Measurements from ENCODE around the gene ALB. TPM values are rescaled to one million over a fixed set of nuclear protein-coding genes. Genes with fewer than 3 reads are reported as not detected.
"Not testable (repeated sequence)": the region's sequence is repeated elsewhere in the genome, so short reads cannot be mapped to it uniquely, and the experiment has no call there.

The ALB gene
- total and polyA plus RNA-seq, 7 experiments from 2014 or later = 0.45 to 0.96 TPM; not detected in 5

DNA sequence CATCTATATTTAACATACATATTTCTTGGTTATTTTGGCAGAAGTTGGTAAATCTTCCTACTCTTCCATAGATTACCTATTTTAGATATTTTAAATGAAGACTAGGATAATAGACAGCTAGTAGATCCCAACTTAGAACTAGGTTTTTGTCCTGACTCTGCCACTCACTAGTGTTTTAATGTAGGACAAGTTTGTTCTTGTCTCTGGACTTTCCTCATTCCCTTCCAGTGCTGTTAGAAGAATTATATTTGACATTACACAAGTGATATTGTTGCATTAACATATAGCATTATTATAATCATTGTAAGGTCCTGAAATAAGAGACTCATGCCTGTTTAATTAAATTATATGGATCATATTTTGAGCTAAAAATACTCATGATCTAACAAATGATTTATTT is 24.1 kb upstream of the ALB start:
- intact Hi-C loops (cut with micrococcal nuclease) = no loop called here
- peaks cover 0 to 1% (median 0%) of the 10 kb centered on the region in 11 donors for H3K9me3 Mint-ChIP-seq
- no peaks in the 10 kb centered on the region for H3K4me1 Mint-ChIP-seq
- H3K36me3 Mint-ChIP-seq = no peaks in the 10 kb centered on the region
- H3K27me3 Mint-ChIP-seq = peaks cover 0 to 4% (median 0%) of the 10 kb centered on the region in 5 donors
- no peaks in the 10 kb centered on the region for H3K36me3 ChIP-seq (ENCODE audit: control insufficient read depth in 2 of 3, insufficient read depth in 3 of 3, low read length in 3 of 3)
- DNase-seq (no peak), ATAC-seq (no peak)
- H3K27ac Mint-ChIP-seq = no peak overlapping the region
- H3K4me3 Mint-ChIP-seq = no peak overlapping the region
- H3K27ac ChIP-seq (ENCODE audit: low read depth, low read length) = no peak overlapping the region
- H3K27me3 ChIP-seq (ENCODE audit: control insufficient read depth in 2 of 2, insufficient read depth in 2 of 2, low read length in 2 of 2) = no peaks in the 10 kb centered on the region
- no peaks in the 10 kb centered on the region for H3K9me3 ChIP-seq (ENCODE audit: control insufficient read depth in 2 of 3, low read length in 3 of 3)
- ChIA-PET CTCF (no interaction called here), POLR2A (no interaction called here)
- H3K4me1 ChIP-seq (ENCODE audit: control insufficient read depth in 2 of 2, insufficient read depth in 2 of 2, low read length in 2 of 2) = no peaks in the 10 kb centered on the region
- no peak overlapping the region for H3K4me3 ChIP-seq (ENCODE audit: low read length)

DNA sequence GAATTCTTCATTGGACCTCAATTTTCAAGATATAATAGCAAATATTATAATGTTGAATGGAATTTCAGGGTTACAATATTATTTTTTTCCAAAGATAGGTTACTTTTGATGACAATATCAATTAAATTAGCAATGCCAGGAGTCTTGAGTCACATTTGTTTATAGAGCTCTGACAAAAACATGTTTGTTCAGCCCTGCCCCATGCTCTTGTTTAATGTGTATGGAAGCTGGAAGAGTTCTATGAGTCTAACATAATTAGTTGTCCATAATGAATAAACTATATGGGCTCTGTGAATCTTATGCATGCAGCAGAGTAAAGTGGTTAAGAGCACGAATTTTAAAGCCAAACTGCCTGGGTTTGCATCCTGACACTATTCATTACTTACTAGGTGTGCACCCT is 22.9 kb upstream of the ALB start:
- H3K36me3 Mint-ChIP-seq = peaks cover 0 to 2% (median 0%) of the 10 kb centered on the region in 5 donors
- H3K9me3 ChIP-seq (ENCODE audit: control insufficient read depth in 2 of 3, low read length in 3 of 3) = no peaks in the 10 kb centered on the region
- ChIA-PET POLR2A (interaction anchor here (0.6 kb wide), 1 partner anchor 1068 kb away, joined by 3 read pairs; no protein-coding TSS in a partner anchor), CTCF (no interaction called here)
- intact Hi-C loops (cut with micrococcal nuclease) = no loop called here
- H3K9me3 Mint-ChIP-seq = peaks cover 0 to 7% (median 2%) of the 10 kb centered on the region in 11 donors
- H3K4me1 ChIP-seq (ENCODE audit: control insufficient read depth in 2 of 2, insufficient read depth in 2 of 2, low read length in 2 of 2) = no peaks in the 10 kb centered on the region
- H3K27ac ChIP-seq (ENCODE audit: low read depth, low read length) = no peak overlapping the region
- no peak for ATAC-seq
- no peak overlapping the region for H3K27ac Mint-ChIP-seq
- H3K36me3 ChIP-seq (ENCODE audit: control insufficient read depth in 2 of 3, insufficient read depth in 3 of 3, low read length in 3 of 3) = no peaks in the 10 kb centered on the region
- no peak overlapping the region for H3K4me3 Mint-ChIP-seq
- H3K4me3 ChIP-seq (ENCODE audit: low read length) = no peak overlapping the region
- H3K4me1 Mint-ChIP-seq = no peaks in the 10 kb centered on the region
- no peaks in the 10 kb centered on the region for H3K27me3 ChIP-seq (ENCODE audit: control insufficient read depth in 2 of 2, insufficient read depth in 2 of 2, low read length in 2 of 2)
- no peak for DNase-seq
- peaks cover 0 to 4% (median 0%) of the 10 kb centered on the region in 5 donors for H3K27me3 Mint-ChIP-seq

DNA sequence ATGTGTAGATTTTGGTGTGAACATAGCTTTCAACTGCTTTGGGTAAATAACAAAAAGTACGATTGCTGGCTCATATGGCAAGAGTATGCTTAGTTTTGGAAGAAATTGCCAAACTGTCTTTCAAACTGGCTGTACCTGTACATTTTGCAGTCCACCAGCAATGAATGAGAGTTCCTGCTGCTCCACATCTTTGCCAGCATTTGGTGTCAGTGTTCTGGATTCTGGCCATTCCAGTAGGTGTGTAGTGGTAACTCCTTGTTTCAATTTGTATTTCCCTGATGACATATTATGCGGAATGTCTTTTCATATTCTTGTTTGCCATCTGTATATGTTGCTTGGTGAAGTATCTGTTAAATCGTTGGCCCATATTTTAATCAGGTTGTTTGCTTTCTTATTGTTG is 20.6 kb upstream of the ALB start:
- no peaks in the 10 kb centered on the region for H3K4me1 Mint-ChIP-seq
- H3K27me3 ChIP-seq (ENCODE audit: control insufficient read depth in 2 of 2, insufficient read depth in 2 of 2, low read length in 2 of 2) = no peaks in the 10 kb centered on the region
- no peak overlapping the region for H3K27ac Mint-ChIP-seq
- H3K9me3 ChIP-seq (ENCODE audit: control insufficient read depth in 2 of 3, low read length in 3 of 3) = no peaks in the 10 kb centered on the region
- no peak overlapping the region for H3K27ac ChIP-seq (ENCODE audit: low read depth, low read length)
- no peaks in the 10 kb centered on the region for H3K36me3 ChIP-seq (ENCODE audit: control insufficient read depth in 2 of 3, insufficient read depth in 3 of 3, low read length in 3 of 3)
- DNase-seq (no peak), ATAC-seq (no peak)
- ChIA-PET POLR2A (no interaction called here), CTCF (no interaction called here)
- peaks cover 0 to 7% (median 0%) of the 10 kb centered on the region in 5 donors for H3K36me3 Mint-ChIP-seq
- intact Hi-C loops (cut with micrococcal nuclease) = no loop called here
- no peak overlapping the region for H3K4me3 ChIP-seq (ENCODE audit: low read length)
- H3K27me3 Mint-ChIP-seq = peaks cover 0 to 5% (median 0%) of the 10 kb centered on the region in 5 donors
- no peak overlapping the region for H3K4me3 Mint-ChIP-seq
- H3K9me3 Mint-ChIP-seq = peaks cover 0 to 11% (median 2%) of the 10 kb centered on the region in 11 donors
- H3K4me1 ChIP-seq (ENCODE audit: control insufficient read depth in 2 of 2, insufficient read depth in 2 of 2, low read length in 2 of 2) = no peaks in the 10 kb centered on the region

DNA sequence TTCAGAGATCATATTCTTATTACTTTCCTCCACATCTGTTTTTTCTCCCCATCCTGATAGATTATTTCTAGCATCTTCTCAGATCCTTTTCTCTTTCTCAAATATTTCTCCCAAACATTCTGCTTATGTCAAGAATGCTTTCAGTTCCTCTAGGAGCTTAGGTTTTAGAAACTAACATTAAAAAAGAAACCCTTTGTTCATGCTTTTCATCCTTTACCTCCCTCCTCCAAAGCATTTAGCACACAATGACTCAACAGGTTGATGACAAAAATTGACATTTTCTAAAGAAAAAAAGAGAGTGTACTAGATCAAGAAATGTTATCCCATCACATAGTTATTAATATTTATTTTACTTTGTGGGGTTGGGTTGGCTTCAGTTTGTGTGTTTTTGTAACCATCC is 16.5 kb upstream of the ALB start:
- Histone ChIP-seq H3K27me3 (ENCODE audit: control insufficient read depth in 2 of 2, insufficient read depth in 2 of 2, low read length in 2 of 2) (no peaks in the 10 kb centered on the region), H3K4me3 (ENCODE audit: low read length) (no peak overlapping the region), H3K9me3 (ENCODE audit: control insufficient read depth in 2 of 3, low read length in 3 of 3) (no peaks in the 10 kb centered on the region), H3K27ac (ENCODE audit: low read depth, low read length) (no peak overlapping the region), H3K4me1 (ENCODE audit: control insufficient read depth in 2 of 2, insufficient read depth in 2 of 2, low read length in 2 of 2) (no peaks in the 10 kb centered on the region), H3K36me3 (ENCODE audit: control insufficient read depth in 2 of 3, insufficient read depth in 3 of 3, low read length in 3 of 3) (no peaks in the 10 kb centered on the region)
- Mint-ChIP-seq H3K36me3 (peaks cover 0 to 7% (median 0%) of the 10 kb centered on the region in 5 donors), H3K9me3 (peaks cover 0 to 15% (median 3%) of the 10 kb centered on the region in 11 donors), H3K4me3 (no peak overlapping the region), H3K27ac (no peak overlapping the region), H3K27me3 (peaks cover 0 to 21% (median 5%) of the 10 kb centered on the region in 5 donors), H3K4me1 (no peaks in the 10 kb centered on the region)
- intact Hi-C loops (cut with micrococcal nuclease) = no loop called here
- ChIA-PET POLR2A (no interaction called here), CTCF (no interaction called here)
- no peak for ATAC-seq
- DNase-seq = no peak

DNA sequence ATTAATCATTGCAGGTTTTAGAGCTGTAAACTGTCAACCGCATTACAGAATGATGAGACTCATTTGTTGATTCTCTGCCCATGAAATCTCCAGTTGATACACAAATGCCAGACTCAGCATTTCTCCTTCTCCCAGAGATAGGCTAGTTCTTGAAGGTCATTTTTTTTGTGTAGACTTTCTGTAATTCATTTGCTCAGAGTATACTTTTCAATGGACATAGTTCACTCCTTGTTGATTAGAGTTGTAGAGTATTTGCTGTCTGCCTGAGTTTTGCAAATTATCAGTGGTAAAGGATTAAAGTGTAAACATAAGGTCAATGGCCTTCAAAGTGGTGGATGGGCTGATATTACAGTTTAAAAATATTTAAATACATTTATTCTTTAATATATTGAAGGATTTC is 15.2 kb upstream of the ALB start:
- Mint-ChIP-seq H3K9me3 (peaks cover 0 to 15% (median 3%) of the 10 kb centered on the region in 11 donors), H3K27me3 (peaks cover 0 to 17% (median 5%) of the 10 kb centered on the region in 5 donors), H3K4me3 (no peak overlapping the region), H3K27ac (no peak overlapping the region), H3K4me1 (no peaks in the 10 kb centered on the region), H3K36me3 (peaks cover 0 to 7% (median 0%) of the 10 kb centered on the region in 5 donors)
- H3K36me3 ChIP-seq (ENCODE audit: control insufficient read depth in 2 of 3, insufficient read depth in 3 of 3, low read length in 3 of 3) = no peaks in the 10 kb centered on the region
- no peak for DNase-seq
- no peaks in the 10 kb centered on the region for H3K4me1 ChIP-seq (ENCODE audit: control insufficient read depth in 2 of 2, insufficient read depth in 2 of 2, low read length in 2 of 2)
- ChIA-PET CTCF (no interaction called here), POLR2A (no interaction called here)
- intact Hi-C loops (cut with micrococcal nuclease) = no loop called here
- no peak for ATAC-seq
- no peaks in the 10 kb centered on the region for H3K27me3 ChIP-seq (ENCODE audit: control insufficient read depth in 2 of 2, insufficient read depth in 2 of 2, low read length in 2 of 2)
- no peaks in the 10 kb centered on the region for H3K9me3 ChIP-seq (ENCODE audit: control insufficient read depth in 2 of 3, low read length in 3 of 3)
- no peak overlapping the region for H3K4me3 ChIP-seq (ENCODE audit: low read length)
- H3K27ac ChIP-seq (ENCODE audit: low read depth, low read length) = no peak overlapping the region

DNA sequence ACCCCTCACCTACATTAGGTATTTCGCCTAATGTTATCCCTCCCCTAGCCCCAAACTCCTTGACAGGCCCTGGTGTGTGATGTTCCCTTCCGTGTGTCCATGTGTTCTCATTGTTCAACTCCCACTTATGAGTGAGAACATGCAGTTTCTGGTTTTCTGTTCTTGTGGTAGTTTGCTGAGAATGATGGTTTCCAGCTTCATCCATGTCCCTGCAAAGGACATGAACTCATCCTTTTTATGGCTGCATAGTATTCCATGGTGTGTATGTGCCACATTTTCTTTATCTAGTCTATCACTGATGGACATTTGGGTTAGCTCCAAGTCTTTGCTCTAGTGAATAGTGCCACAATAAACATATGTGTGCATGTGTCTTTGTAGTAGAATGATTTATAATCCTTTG is 14.4 kb upstream of the ALB start:
- H3K27ac ChIP-seq (ENCODE audit: low read depth, low read length); H3K4me1 Mint-ChIP-seq; CTCF ChIA-PET; ATAC-seq; H3K27me3 ChIP-seq (ENCODE audit: control insufficient read depth in 2 of 2, insufficient read depth in 2 of 2, low read length in 2 of 2); H3K36me3 ChIP-seq (ENCODE audit: control insufficient read depth in 2 of 3, insufficient read depth in 3 of 3, low read length in 3 of 3); intact Hi-C loops (cut with micrococcal nuclease); H3K4me3 Mint-ChIP-seq; H3K9me3 ChIP-seq (ENCODE audit: control insufficient read depth in 2 of 3, low read length in 3 of 3); DNase-seq; POLR2A ChIA-PET; H3K27ac Mint-ChIP-seq; H3K4me3 ChIP-seq (ENCODE audit: low read length); H3K36me3 Mint-ChIP-seq; H3K4me1 ChIP-seq (ENCODE audit: control insufficient read depth in 2 of 2, insufficient read depth in 2 of 2, low read length in 2 of 2): not testable (repeated sequence)
- peaks cover 0 to 17% (median 7%) of the 10 kb centered on the region in 5 donors for H3K27me3 Mint-ChIP-seq
- peaks cover 0 to 15% (median 3%) of the 10 kb centered on the region in 11 donors for H3K9me3 Mint-ChIP-seq

DNA sequence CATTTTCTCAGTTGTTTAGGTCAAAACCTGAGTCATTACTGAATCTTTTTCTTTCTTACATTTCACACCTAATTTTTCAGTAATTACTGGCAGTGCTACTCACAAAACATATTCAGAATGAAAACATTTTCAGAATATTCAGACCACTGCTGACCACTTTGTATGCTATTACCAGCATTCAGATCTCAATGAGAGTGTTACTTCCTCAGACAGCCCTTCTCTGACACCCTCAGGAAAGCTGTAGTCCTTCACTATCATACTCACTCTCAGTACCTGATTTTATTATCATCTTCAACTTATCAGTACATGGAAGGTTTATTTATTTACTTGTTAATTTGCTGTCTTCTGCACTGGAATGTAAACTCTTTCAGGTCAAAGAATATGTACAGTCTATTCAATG is 12.3 kb upstream of the ALB start:
- CTCF ChIA-PET = no interaction called here
- no peak overlapping the region for H3K27ac ChIP-seq (ENCODE audit: low read depth, low read length)
- POLR2A ChIA-PET = no interaction called here
- intact Hi-C loops (cut with micrococcal nuclease) = no loop called here
- Mint-ChIP-seq H3K36me3 (no peaks in the 10 kb centered on the region), H3K4me3 (no peak overlapping the region), H3K4me1 (no peaks in the 10 kb centered on the region), H3K27ac (no peak overlapping the region), H3K9me3 (peaks cover 0 to 4% (median 0%) of the 10 kb centered on the region in 11 donors), H3K27me3 (peaks cover 0 to 22% (median 6%) of the 10 kb centered on the region in 5 donors)
- ATAC-seq (no peak), DNase-seq (no peak)
- H3K9me3 ChIP-seq (ENCODE audit: control insufficient read depth in 2 of 3, low read length in 3 of 3) = no peaks in the 10 kb centered on the region
- H3K36me3 ChIP-seq (ENCODE audit: control insufficient read depth in 2 of 3, insufficient read depth in 3 of 3, low read length in 3 of 3) = no peaks in the 10 kb centered on the region
- no peaks in the 10 kb centered on the region for H3K4me1 ChIP-seq (ENCODE audit: control insufficient read depth in 2 of 2, insufficient read depth in 2 of 2, low read length in 2 of 2)
- H3K27me3 ChIP-seq (ENCODE audit: control insufficient read depth in 2 of 2, insufficient read depth in 2 of 2, low read length in 2 of 2) = no peaks in the 10 kb centered on the region
- no peak overlapping the region for H3K4me3 ChIP-seq (ENCODE audit: low read length)

All from naive thymus-derived CD4-positive, alpha-beta T cell (primary cell).